Measurements from ENCODE around the gene FAM241B. TPM values are rescaled to one million over a fixed set of nuclear protein-coding genes. Genes with fewer than 3 reads are reported as not detected.

Gene FAM241B
- total RNA-seq, 1 experiment from 2014 or later, result 24.4 TPM

DNA sequence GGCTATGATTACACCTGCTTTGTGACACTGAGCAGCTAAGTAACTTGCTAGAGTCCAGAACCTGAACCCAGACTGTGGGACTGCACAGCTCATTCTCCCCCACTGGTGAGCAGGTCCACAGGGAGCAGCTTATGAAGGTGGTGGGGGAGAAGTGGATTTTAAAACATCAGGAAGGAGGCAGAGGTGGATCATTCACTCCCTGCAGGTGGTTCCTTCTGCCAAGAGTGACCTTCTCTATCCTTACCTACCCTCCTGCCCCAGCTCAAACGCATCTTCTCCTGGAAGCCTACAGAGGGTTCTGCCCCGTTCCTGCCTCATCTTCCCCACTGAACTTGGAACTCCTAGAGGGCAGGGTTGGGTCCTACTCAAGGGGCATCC, 539 bp upstream of the FAM241B start (continued):
- TF ChIP-seq FOXJ3 (CRISPR knock-in tag; IDR thresholded peaks at IDR 0.05; ENCODE audit: borderline replicate concordance), result no peak

DNA sequence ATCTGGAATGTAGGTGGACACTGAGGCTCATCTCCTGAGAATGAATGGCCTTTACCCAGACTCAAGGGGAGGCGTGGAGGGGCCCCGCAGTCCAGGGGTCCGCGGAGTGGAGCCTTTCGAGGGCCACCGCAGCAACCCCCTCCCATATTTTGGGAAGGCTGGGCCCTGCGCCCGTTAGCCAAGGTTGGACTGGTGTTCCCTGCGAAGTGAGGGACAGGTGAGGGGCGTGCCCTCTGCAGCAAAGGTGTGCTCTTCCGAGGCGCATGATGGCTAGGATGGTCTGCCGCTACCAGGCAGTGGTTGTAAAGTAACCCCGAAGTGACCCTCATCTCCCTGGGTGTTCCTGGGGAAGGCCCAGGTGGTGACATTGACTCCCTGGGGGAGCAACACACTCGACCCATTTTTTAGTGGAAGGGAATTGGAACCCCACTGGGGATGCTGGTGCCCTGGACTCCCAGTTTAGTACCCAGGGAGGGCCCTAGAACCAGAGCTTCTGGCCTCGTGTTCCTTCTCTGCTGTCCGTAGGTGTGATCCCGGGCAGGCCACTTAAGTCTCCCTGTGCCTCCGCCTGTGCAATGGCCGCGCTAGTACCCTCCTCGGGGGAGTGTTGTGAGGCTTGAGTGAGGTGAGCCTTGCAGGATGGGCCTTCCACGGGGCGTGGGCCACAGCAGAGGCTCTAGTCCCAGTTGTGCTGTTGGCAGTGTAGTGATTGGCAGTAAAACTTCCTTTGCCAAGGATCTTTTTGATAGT, 779 bp downstream of the FAM241B start:
- TF ChIP-seq NFE2L1 (CRISPR knock-in tag; IDR thresholded peaks at IDR 0.05) (0 out of 2 replicates have a peak, but pooled peaks have one; percentile 8), ZNF396 (CRISPR knock-in tag; IDR thresholded peaks at IDR 0.05; ENCODE audit: borderline replicate concordance) (no peak)
- ChIA-PET CTCF (interaction anchor here (1.6 to 2.2 kb wide), 2 partner anchors 115 to 223 kb away, joined by 5 to 7 read pairs; no protein-coding TSS in a partner anchor), POLR2A (no interaction called here)
- H3K27me3 Mint-ChIP-seq (ENCODE audit: low read depth), result peaks cover 15% of the 10 kb centered on the region
- no peaks in the 10 kb centered on the region for H3K9me3 Mint-ChIP-seq
- DNase-seq (ENCODE audit: low spot score), result no peak
- peak; percentile 50 for ATAC-seq
- H3K4me3 Mint-ChIP-seq, result peak overlapping the region; percentile 76
- peaks cover 8% of the 10 kb centered on the region for H3K4me1 Mint-ChIP-seq
- H3K36me3 Mint-ChIP-seq, result peaks cover 17% of the 10 kb centered on the region
- H3K27ac Mint-ChIP-seq, result no peak overlapping the region

DNA sequence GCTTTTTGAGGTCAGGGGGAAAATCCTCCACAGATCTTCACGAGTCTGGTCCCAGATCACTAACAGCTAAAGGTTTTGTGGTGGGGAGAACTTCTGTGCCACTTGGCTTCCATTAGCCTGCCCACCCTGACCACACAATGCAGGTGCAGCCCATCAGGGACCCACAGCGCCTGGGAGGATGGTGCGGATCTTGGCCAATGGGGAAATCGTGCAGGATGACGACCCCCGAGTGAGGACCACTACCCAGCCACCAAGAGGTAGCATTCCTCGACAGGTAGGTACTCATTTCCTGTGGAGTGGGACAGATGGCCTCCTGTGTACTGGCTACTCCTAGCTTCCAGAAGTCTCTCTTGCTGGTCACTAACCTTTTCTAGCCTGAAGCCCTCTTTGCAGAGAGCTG, 1.5 kb downstream of the FAM241B start:
- ChIA-PET CTCF (interaction anchor here (1.6 to 2.2 kb wide), 2 partner anchors 116 to 223 kb away, joined by 5 to 7 read pairs; no protein-coding TSS in a partner anchor), POLR2A (no interaction called here)
- TF ChIP-seq IRF2 (CRISPR knock-in tag; IDR thresholded peaks at IDR 0.05; ENCODE audit: borderline replicate concordance, low read depth) (no peak), ZNF263 (CRISPR knock-in tag; IDR thresholded peaks at IDR 0.05; ENCODE audit: low read depth) (no peak), CBFB (CRISPR knock-in tag; IDR thresholded peaks at IDR 0.05; ENCODE audit: low read depth) (no peak), ZNF416 (CRISPR knock-in tag; IDR thresholded peaks at IDR 0.05) (no peak), GABPB1 (CRISPR knock-in tag; IDR thresholded peaks at IDR 0.05) (no peak), ESRRA (CRISPR knock-in tag; IDR thresholded peaks at IDR 0.05; ENCODE audit: borderline replicate concordance) (no peak), MXD4 (CRISPR knock-in tag; IDR thresholded peaks at IDR 0.05; ENCODE audit: borderline replicate concordance) (no peak)
- TF ChIP-seq, protein P1, sequence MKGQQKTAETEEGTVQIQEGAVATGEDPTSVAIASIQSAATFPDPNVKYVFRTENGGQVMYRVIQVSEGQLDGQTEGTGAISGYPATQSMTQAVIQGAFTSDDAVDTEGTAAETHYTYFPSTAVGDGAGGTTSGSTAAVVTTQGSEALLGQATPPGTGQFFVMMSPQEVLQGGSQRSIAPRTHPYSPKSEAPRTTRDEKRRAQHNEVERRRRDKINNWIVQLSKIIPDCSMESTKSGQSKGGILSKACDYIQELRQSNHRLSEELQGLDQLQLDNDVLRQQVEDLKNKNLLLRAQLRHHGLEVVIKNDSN (CRISPR knock-in tag; IDR thresholded peaks at IDR 0.05), result no peak
- TF ChIP-seq, protein P2, sequence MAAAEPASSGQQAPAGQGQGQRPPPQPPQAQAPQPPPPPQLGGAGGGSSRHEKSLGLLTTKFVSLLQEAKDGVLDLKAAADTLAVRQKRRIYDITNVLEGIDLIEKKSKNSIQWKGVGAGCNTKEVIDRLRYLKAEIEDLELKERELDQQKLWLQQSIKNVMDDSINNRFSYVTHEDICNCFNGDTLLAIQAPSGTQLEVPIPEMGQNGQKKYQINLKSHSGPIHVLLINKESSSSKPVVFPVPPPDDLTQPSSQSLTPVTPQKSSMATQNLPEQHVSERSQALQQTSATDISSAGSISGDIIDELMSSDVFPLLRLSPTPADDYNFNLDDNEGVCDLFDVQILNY (CRISPR knock-in tag; IDR thresholded peaks at IDR 0.05), result no peak
- TF ChIP-seq, protein P3, sequence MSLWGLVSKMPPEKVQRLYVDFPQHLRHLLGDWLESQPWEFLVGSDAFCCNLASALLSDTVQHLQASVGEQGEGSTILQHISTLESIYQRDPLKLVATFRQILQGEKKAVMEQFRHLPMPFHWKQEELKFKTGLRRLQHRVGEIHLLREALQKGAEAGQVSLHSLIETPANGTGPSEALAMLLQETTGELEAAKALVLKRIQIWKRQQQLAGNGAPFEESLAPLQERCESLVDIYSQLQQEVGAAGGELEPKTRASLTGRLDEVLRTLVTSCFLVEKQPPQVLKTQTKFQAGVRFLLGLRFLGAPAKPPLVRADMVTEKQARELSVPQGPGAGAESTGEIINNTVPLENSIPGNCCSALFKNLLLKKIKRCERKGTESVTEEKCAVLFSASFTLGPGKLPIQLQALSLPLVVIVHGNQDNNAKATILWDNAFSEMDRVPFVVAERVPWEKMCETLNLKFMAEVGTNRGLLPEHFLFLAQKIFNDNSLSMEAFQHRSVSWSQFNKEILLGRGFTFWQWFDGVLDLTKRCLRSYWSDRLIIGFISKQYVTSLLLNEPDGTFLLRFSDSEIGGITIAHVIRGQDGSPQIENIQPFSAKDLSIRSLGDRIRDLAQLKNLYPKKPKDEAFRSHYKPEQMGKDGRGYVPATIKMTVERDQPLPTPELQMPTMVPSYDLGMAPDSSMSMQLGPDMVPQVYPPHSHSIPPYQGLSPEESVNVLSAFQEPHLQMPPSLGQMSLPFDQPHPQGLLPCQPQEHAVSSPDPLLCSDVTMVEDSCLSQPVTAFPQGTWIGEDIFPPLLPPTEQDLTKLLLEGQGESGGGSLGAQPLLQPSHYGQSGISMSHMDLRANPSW (CRISPR knock-in tag; conservative IDR thresholded peaks at IDR 0.05; ENCODE audit: low read depth), result no peak
- TF ChIP-seq, protein P4, sequence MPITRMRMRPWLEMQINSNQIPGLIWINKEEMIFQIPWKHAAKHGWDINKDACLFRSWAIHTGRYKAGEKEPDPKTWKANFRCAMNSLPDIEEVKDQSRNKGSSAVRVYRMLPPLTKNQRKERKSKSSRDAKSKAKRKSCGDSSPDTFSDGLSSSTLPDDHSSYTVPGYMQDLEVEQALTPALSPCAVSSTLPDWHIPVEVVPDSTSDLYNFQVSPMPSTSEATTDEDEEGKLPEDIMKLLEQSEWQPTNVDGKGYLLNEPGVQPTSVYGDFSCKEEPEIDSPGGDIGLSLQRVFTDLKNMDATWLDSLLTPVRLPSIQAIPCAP (CRISPR knock-in tag; IDR thresholded peaks at IDR 0.05), result no peak
- TF ChIP-seq, protein P5, sequence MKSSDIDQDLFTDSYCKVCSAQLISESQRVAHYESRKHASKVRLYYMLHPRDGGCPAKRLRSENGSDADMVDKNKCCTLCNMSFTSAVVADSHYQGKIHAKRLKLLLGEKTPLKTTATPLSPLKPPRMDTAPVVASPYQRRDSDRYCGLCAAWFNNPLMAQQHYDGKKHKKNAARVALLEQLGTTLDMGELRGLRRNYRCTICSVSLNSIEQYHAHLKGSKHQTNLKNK (CRISPR knock-in tag; IDR thresholded peaks at IDR 0.05), result no peak
- TF ChIP-seq, protein P6, sequence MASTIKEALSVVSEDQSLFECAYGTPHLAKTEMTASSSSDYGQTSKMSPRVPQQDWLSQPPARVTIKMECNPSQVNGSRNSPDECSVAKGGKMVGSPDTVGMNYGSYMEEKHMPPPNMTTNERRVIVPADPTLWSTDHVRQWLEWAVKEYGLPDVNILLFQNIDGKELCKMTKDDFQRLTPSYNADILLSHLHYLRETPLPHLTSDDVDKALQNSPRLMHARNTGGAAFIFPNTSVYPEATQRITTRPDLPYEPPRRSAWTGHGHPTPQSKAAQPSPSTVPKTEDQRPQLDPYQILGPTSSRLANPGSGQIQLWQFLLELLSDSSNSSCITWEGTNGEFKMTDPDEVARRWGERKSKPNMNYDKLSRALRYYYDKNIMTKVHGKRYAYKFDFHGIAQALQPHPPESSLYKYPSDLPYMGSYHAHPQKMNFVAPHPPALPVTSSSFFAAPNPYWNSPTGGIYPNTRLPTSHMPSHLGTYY (CRISPR knock-in tag; IDR thresholded peaks at IDR 0.05), result no peak
- H3K27me3 Mint-ChIP-seq (ENCODE audit: low read depth), result peaks cover 15% of the 10 kb centered on the region
- H3K4me1 Mint-ChIP-seq, result peaks cover 12% of the 10 kb centered on the region
- H3K4me3 Mint-ChIP-seq, result peak overlapping the region; percentile 76
- peaks cover 17% of the 10 kb centered on the region for H3K36me3 Mint-ChIP-seq
- ATAC-seq (no peak), DNase-seq (ENCODE audit: low spot score) (no peak)
- no peak overlapping the region for H3K27ac Mint-ChIP-seq
- no peaks in the 10 kb centered on the region for H3K9me3 Mint-ChIP-seq

Measured in WTC11 (cell line).